ENCODE measurements around the gene CHTF8.

DNA sequence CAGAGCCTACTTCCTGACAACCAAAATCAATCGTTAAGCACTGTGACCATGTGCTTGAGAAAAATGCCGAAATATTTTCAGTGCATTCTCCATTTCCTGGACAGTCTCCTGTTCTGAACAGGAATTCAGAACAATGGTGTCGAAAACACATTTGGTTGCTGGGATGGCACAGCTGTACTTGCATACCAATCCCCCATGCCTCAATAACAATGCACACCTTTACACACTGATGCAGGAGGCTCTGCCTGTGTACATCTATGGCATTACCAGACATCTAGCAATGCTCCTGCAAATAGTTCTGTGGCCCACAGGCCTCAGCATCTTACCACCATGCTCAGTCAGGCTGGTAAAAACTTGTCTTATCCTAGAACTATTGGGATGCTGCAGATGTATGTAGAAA is 6.2 kb downstream of the CHTF8 start:
- TF ChIP-seq, protein P1, sequence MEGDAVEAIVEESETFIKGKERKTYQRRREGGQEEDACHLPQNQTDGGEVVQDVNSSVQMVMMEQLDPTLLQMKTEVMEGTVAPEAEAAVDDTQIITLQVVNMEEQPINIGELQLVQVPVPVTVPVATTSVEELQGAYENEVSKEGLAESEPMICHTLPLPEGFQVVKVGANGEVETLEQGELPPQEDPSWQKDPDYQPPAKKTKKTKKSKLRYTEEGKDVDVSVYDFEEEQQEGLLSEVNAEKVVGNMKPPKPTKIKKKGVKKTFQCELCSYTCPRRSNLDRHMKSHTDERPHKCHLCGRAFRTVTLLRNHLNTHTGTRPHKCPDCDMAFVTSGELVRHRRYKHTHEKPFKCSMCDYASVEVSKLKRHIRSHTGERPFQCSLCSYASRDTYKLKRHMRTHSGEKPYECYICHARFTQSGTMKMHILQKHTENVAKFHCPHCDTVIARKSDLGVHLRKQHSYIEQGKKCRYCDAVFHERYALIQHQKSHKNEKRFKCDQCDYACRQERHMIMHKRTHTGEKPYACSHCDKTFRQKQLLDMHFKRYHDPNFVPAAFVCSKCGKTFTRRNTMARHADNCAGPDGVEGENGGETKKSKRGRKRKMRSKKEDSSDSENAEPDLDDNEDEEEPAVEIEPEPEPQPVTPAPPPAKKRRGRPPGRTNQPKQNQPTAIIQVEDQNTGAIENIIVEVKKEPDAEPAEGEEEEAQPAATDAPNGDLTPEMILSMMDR (optimal IDR thresholded peaks at IDR 0.05 in 1 of 3, IDR thresholded peaks at IDR 0.05 in 1 of 3, conservative IDR thresholded peaks at IDR 0.05 in 1 of 3; ENCODE audit: extremely low read depth in 1 of 3, insufficient read depth in 2 of 3, low read length in 3 of 3), result no peak
- TF ChIP-seq EZH2 (IDR thresholded peaks at IDR 0.05; ENCODE audit: low read length), result no peak

Measured in keratinocyte (primary cell).